Ishikawa (cell line): ENCODE data around the gene AFF2.

Experiments used
- CEBPB ChIP-seq: IDR thresholded peaks from 2 replicates; pipeline ENCODE4 v1.6.1; 2012
- CREB1 ChIP-seq: IDR thresholded peaks from 2 replicates; pipeline ENCODE4 v1.6.1; 2012; ENCODE audit warnings: low read depth
- EGR1 ChIP-seq: IDR thresholded peaks from 2 replicates; pipeline ENCODE4 v1.6.1; 2012
- EP300 ChIP-seq: IDR thresholded peaks from 2 replicates; pipeline ENCODE4 v1.6.1; 2012; ENCODE audit warnings: borderline replicate concordance
- FOXM1 ChIP-seq: IDR thresholded peaks from 2 replicates; pipeline ENCODE4 v1.6.1; 2012; ENCODE audit warnings: low read depth, borderline replicate concordance
- NFIC ChIP-seq: IDR thresholded peaks from 2 replicates; pipeline ENCODE4 v1.6.1; 2012
- RAD21 ChIP-seq: IDR thresholded peaks from 2 replicates; pipeline ENCODE4 v1.6.1; 2012; ENCODE audit warnings: low read depth
- TAF1 ChIP-seq: IDR thresholded peaks from 2 replicates; pipeline ENCODE4 v1.6.1; 2012; ENCODE audit warnings: low read depth, mild to moderate bottlenecking
- TCF12 ChIP-seq: IDR thresholded peaks from 2 replicates; pipeline ENCODE4 v1.6.1; 2012; ENCODE audit warnings: low read depth
- TEAD4 ChIP-seq: IDR thresholded peaks from 2 replicates; pipeline ENCODE4 v1.6.1; 2012
- YY1 ChIP-seq: IDR thresholded peaks from 2 replicates; pipeline ENCODE4 v1.6.1; 2012; ENCODE audit warnings: low read depth
- ZBTB7A ChIP-seq: IDR thresholded peaks from 2 replicates; pipeline ENCODE4 v1.6.1; 2012; ENCODE audit warnings: low read depth
- TF ChIP-seq, protein P1 (sequence below): IDR thresholded peaks from 2 replicates; pipeline ENCODE4 v1.6.1; 2012
- TF ChIP-seq, protein P2 (sequence below): IDR thresholded peaks from 2 replicates; pipeline ENCODE4 v1.6.1; 2012; ENCODE audit warnings: low read depth, mild to moderate bottlenecking
- TF ChIP-seq, protein P3 (sequence below): IDR thresholded peaks from 2 replicates; pipeline ENCODE4 v1.6.1; 2012

The AFF2 gene

DNA sequence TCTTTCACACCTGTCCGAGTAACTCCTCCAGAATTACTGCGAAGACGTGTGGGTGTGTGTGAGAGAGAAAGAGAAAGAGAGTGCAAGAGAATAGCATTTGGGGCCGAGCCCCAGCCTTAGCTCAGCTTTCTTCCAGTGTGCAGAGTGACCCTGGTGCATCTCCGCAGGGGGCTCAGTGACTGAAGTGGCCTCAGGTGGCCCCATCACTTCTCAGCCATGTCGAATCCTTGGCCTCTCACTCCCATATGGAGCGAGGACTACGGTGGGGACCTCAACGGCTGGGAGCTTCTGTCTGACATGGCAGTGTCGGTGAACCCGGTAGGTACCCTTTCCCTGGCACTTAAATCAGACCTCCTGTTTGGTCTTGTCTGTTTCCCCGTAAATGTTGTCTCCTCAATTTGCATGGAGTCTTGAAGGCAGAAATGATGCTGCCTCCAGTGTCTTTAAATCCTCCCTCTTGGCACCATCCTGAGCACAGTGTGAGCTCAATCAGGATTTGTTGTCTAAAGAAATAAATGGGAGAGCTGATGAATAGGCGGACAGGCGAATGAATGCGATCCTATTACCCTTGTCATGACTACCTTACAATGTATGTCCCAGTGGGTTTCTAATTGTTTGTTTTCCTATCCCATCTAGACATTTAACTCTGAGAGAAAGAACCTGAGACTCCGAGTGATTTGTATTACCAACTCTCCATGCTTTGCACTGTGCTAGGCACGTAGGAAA lies 305.9 kb downstream of the AFF2 start:
- TF ChIP-seq, protein P1, sequence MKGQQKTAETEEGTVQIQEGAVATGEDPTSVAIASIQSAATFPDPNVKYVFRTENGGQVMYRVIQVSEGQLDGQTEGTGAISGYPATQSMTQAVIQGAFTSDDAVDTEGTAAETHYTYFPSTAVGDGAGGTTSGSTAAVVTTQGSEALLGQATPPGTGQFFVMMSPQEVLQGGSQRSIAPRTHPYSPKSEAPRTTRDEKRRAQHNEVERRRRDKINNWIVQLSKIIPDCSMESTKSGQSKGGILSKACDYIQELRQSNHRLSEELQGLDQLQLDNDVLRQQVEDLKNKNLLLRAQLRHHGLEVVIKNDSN = no peak
- TF ChIP-seq TAF1 (no peak), ZBTB7A (no peak), FOXM1 (no peak), NFIC (no peak), TCF12 (no peak), CEBPB (no peak), EGR1 (no peak), TEAD4 (no peak), CREB1 (no peak), EP300 (no peak), YY1 (no peak), RAD21 (no peak)
- TF ChIP-seq, protein P2, sequence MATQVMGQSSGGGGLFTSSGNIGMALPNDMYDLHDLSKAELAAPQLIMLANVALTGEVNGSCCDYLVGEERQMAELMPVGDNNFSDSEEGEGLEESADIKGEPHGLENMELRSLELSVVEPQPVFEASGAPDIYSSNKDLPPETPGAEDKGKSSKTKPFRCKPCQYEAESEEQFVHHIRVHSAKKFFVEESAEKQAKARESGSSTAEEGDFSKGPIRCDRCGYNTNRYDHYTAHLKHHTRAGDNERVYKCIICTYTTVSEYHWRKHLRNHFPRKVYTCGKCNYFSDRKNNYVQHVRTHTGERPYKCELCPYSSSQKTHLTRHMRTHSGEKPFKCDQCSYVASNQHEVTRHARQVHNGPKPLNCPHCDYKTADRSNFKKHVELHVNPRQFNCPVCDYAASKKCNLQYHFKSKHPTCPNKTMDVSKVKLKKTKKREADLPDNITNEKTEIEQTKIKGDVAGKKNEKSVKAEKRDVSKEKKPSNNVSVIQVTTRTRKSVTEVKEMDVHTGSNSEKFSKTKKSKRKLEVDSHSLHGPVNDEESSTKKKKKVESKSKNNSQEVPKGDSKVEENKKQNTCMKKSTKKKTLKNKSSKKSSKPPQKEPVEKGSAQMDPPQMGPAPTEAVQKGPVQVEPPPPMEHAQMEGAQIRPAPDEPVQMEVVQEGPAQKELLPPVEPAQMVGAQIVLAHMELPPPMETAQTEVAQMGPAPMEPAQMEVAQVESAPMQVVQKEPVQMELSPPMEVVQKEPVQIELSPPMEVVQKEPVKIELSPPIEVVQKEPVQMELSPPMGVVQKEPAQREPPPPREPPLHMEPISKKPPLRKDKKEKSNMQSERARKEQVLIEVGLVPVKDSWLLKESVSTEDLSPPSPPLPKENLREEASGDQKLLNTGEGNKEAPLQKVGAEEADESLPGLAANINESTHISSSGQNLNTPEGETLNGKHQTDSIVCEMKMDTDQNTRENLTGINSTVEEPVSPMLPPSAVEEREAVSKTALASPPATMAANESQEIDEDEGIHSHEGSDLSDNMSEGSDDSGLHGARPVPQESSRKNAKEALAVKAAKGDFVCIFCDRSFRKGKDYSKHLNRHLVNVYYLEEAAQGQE = no peak
- TF ChIP-seq, protein P3, sequence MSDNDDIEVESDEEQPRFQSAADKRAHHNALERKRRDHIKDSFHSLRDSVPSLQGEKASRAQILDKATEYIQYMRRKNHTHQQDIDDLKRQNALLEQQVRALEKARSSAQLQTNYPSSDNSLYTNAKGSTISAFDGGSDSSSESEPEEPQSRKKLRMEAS = no peak

DNA sequence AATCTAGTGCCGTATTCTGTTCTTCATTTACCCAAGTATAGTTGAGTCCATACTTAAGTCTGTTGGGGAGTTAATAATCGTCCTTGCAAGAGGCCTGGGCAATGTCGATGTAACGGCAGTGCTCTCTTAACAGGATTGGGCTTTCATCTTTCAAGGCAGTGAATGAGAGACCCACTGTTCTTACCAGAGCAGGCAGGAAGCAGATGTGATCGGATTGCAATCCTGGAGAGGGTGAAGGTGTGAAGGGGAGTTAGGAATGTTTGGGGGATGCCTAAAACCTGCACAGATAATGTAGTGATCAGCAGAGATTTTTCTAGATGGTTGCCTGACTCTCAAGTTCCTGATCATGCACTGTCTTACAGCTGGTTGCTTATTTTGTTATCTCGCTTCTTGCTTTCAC lies 308.4 kb downstream of the AFF2 start:
- no peak for TF ChIP-seq TCF12
- TF ChIP-seq FOXM1 = no peak
- TF ChIP-seq RAD21 = no peak
- TF ChIP-seq, protein P2 = no peak
- TF ChIP-seq, protein P3 = no peak
- TF ChIP-seq TAF1 = no peak
- TF ChIP-seq, protein P1 = no peak
- TF ChIP-seq EP300 = no peak
- TF ChIP-seq CREB1 = no peak

DNA sequence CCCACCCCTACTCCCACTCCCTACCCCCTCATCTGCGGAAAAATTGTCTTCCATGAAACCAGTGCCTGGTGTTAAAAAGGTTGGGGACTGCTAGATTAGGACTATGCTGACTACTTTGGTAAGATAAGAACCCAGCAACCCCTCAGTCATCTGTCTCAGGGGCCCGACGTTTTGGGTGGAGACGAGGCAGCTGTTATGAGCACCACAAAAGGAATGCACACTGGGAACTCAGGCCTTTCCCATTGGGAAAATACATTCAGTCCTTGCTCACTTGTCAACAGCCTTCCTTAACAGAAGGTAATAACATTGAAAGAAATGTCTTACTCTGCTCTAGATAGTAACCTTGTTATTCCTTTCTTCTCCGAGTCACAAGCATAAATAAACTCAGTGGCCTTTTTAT lies 310.8 kb downstream of the AFF2 start:
- TF ChIP-seq ZBTB7A (no peak), TAF1 (no peak)

DNA sequence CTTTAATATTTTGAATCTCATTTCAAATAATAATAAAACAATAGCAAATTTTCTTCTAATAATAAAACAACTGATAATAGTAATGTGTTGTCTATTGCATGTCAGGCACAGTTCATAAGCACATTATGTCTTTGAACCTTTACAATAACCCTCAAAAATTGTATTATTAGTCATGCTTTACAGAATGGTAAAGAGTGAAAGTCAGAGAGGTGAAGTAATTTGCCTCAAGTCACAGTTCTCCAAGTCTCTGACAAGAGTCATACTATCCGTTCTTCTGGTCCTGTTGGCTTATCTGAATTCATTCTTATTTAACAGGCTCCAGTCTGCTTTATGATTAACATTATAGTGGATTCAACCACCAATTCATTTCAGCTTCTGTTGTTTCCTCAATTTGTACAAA lies 313.0 kb downstream of the AFF2 start:
- TF ChIP-seq EP300 = no peak
- TF ChIP-seq EGR1 = no peak
- no peak for TF ChIP-seq ZBTB7A

DNA sequence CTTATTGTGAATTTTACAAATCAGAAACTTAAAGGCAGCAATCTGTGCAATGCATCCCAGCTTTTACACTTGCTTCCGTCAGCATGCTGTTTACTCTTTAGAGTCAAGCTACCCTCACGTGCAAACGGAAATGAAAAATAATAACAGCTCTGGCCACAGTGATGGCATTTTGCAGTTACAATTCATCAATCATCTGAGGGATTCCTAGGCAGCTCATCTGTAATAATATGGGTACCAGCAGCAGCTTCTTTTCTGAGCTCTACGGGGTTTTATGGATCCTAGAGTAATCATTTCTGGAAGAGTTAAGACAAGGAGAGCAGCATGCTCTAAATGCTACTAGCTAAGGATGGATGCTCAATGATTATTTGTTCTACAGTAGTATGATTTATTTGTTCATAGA lies 313.6 kb downstream of the AFF2 start:
- TF ChIP-seq, protein P2 = no peak
- TF ChIP-seq CREB1 (no peak), NFIC (no peak), EP300 (no peak), ZBTB7A (no peak), TCF12 (no peak), RAD21 (no peak), YY1 (no peak)
- TF ChIP-seq, protein P3 = no peak
- TF ChIP-seq, protein P1 = no peak
